GM20431 (cell line): Measurements from ENCODE around the gene DLX3.
"Not testable (repeated sequence)": the region's sequence is repeated elsewhere in the genome, so short reads cannot be mapped to it uniquely, and the experiment has no call there.

ENCODE experiments used
- in situ Hi-C: fragments of 300-500 bp; cut with MseI, MboI; formaldehyde crosslinking; loops from one replicate; pipeline ENCODE4 v1.15.0; 2020; ENCODE audit warnings: low sequenced_read_pairs; ENCODE audit not compliant: unreplicated experiment

Gene DLX3

GRCh38 chr17:49995055-49995738, at the start of gene DLX3:
DLX3 (minus strand) TSS chr17:49995224; CDS start chr17:49994998, 226 bp downstream.
- in situ Hi-C loops: loop anchor here (10.0 to 25.0 kb wide), 2 partner anchors 130 to 433 kb away; no protein-coding TSS in a partner anchor

- in situ Hi-C loops: no loop called here
Measured at GRCh38 chr17:50044483-50044882, 49.5 kb upstream of the DLX3 start.

- in situ Hi-C loops: no loop called here
Measured at GRCh38 chr17:50043290-50044148, 48.5 kb upstream of the DLX3 start.

GRCh38 chr17:50042211-50042610, 47.2 kb upstream of the DLX3 start:
- in situ Hi-C loops: no loop called here

GRCh38 chr17:50040496-50040895, 45.5 kb upstream of the DLX3 start:
- in situ Hi-C loops: not testable (repeated sequence)

GRCh38 chr17:50039058-50039457, 44.0 kb upstream of the DLX3 start:
- in situ Hi-C loops: loop anchor here (10.0 kb wide), 1 partner anchor 46 kb away; no protein-coding TSS in a partner anchor

GRCh38 chr17:50037321-50038107, 42.5 kb upstream of the DLX3 start:
- in situ Hi-C loops: loop anchor here (10.0 kb wide), 1 partner anchor 47 kb away; no protein-coding TSS in a partner anchor

- in situ Hi-C loops: loop anchor here (10.0 kb wide), 1 partner anchor 48 kb away; no protein-coding TSS in a partner anchor
Measured at GRCh38 chr17:50036455-50037261, 41.6 kb upstream of the DLX3 start.

- in situ Hi-C loops: loop anchor here (10.0 kb wide), 1 partner anchor 49 kb away; no protein-coding TSS in a partner anchor
Measured at GRCh38 chr17:50035945-50036344, 40.9 kb upstream of the DLX3 start.

GRCh38 chr17:50035421-50035879, 40.4 kb upstream of the DLX3 start:
- in situ Hi-C loops: loop anchor here (10.0 kb wide), 1 partner anchor 49 kb away; no protein-coding TSS in a partner anchor

GRCh38 chr17:50034498-50035364, 39.7 kb upstream of the DLX3 start:
- in situ Hi-C loops: loop anchor here (10.0 kb wide), 1 partner anchor 50 kb away; no protein-coding TSS in a partner anchor

- in situ Hi-C loops: loop anchor here (10.0 kb wide), 1 partner anchor 51 kb away; no protein-coding TSS in a partner anchor
Measured at GRCh38 chr17:50033316-50033715, 38.3 kb upstream of the DLX3 start.

GRCh38 chr17:50029185-50029584, 34.2 kb upstream of the DLX3 start:
- in situ Hi-C loops: no loop called here

GRCh38 chr17:50028736-50029120, 33.7 kb upstream of the DLX3 start:
- in situ Hi-C loops: no loop called here

GRCh38 chr17:50027881-50028735, 33.1 kb upstream of the DLX3 start:
- in situ Hi-C loops: no loop called here

GRCh38 chr17:50027172-50027880, 32.3 kb upstream of the DLX3 start:
- in situ Hi-C loops: no loop called here

GRCh38 chr17:50026837-50027171, 31.8 kb upstream of the DLX3 start:
- in situ Hi-C loops: no loop called here
